Vagina (tissue), 2 donors: ENCODE measurements around the gene EXD2.

Experiments used
- POLR2A ChIP-seq, 2 donors: fragments of 450-650 bp; IDR thresholded peaks; one replicate each; pipeline ENCODE4 v1.6.1; 2017; ENCODE audit warnings: antibody characterized with exemption in 2 of 2, mild to moderate bottlenecking in 2 of 2, moderate library complexity in 2 of 2
- POLR2AphosphoS5 ChIP-seq, 2 donors: sonication (generic); formaldehyde crosslinking; IDR thresholded peaks; one replicate each; pipeline ENCODE4 v1.9.0; 2017; ENCODE audit warnings: antibody characterized with exemption in 2 of 2, mild to moderate bottlenecking in 2 of 2, low read depth in 1 of 2; ENCODE audit not compliant: insufficient read depth in 1 of 2
- TF ChIP-seq, protein P1 (sequence below), 3 experiments: fragments of 450-650 bp in 2 of 3; fragments of 200-600 bp in 1 of 3; sonication (generic) in 1 of 3; IDR thresholded peaks; one replicate each; pipeline ENCODE4 v1.5.1; 2017 to 2019; ENCODE audit warnings: antibody characterized with exemption in 3 of 3, mild to moderate bottlenecking in 2 of 3, moderate library complexity in 2 of 3

DNA sequence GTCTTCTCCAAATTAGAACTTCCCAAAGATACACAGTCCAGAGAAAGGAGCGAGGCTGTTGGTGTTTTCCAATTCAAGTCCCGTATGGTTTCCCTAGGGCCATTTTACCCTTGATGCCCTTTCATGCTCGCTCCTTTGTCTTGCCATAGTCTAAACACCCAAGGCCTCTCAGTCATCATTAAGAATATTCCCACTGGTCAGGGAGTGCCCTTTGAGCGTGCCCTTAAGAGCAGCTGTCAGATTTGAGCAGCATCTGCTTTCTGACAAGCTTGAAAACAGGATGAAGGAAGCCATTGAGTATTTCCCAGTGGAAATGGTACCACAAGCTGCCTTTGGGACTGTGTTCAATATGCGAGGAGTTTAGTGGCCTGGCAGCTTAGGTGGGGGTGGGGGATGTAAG lies 58.3 kb downstream of the EXD2 start:
- TF ChIP-seq, protein P1, sequence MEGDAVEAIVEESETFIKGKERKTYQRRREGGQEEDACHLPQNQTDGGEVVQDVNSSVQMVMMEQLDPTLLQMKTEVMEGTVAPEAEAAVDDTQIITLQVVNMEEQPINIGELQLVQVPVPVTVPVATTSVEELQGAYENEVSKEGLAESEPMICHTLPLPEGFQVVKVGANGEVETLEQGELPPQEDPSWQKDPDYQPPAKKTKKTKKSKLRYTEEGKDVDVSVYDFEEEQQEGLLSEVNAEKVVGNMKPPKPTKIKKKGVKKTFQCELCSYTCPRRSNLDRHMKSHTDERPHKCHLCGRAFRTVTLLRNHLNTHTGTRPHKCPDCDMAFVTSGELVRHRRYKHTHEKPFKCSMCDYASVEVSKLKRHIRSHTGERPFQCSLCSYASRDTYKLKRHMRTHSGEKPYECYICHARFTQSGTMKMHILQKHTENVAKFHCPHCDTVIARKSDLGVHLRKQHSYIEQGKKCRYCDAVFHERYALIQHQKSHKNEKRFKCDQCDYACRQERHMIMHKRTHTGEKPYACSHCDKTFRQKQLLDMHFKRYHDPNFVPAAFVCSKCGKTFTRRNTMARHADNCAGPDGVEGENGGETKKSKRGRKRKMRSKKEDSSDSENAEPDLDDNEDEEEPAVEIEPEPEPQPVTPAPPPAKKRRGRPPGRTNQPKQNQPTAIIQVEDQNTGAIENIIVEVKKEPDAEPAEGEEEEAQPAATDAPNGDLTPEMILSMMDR (IDR thresholded peaks at IDR 0.05): no peak
- no peak for TF ChIP-seq POLR2A (IDR thresholded peaks at IDR 0.05)
- no peak for TF ChIP-seq POLR2AphosphoS5 (IDR thresholded peaks at IDR 0.05; ENCODE audit: insufficient read depth in 1 of 2, low read depth in 1 of 2)
